Adrenal gland (tissue), 12 donors: ENCODE data around the gene KLK11. TPM values are rescaled to one million over a fixed set of nuclear protein-coding genes. Genes with fewer than 3 reads are reported as not detected.

Experiments used
- DNase-seq, 7 donors: peaks; one replicate each; pipeline ENCODE4 v3.0.0-alpha.2; 2019 to 2020
- H3K27ac ChIP-seq, 5 donors: fragments of 200-600 bp; sonication (generic) in 4 of 5; 1 replicate in 3 of 5; 2 replicates in 2 of 5; pipeline versions ENCODE4 v1.5.1 to v1.8.0; 2016 to 2020; ENCODE audit warnings: mild to moderate bottlenecking in 1 of 5
- H3K27me3 ChIP-seq: fragments of 200-600 bp; 2 replicates; pipeline ENCODE4 v1.8.0; 2021
- H3K36me3 ChIP-seq, 2 donors: fragments of 200-600 bp; replicated peaks in 1 of 2; 1 replicate in 1 of 2; 2 replicates in 1 of 2; pipeline versions ENCODE4 v1.5.1 to v1.8.0; 2018 to 2022
- H3K4me1 ChIP-seq, 2 donors: fragments of 200-600 bp; replicated peaks in 1 of 2; 1 replicate in 1 of 2; 2 replicates in 1 of 2; pipeline versions ENCODE4 v1.5.1 to v1.8.0; 2018 to 2021
- H3K4me3 ChIP-seq, 4 donors: fragments of 200-600 bp; sonication (generic) in 3 of 4; one replicate each; pipeline ENCODE4 v1.5.1; 2016 to 2018
- H3K9me3 ChIP-seq, 3 donors: fragments of 200-600 bp; sonication (generic) in 1 of 3; replicated peaks in 1 of 3; 1 replicate in 2 of 3; 2 replicates in 1 of 3; pipeline versions ENCODE4 v1.5.1 to v1.8.0; 2016 to 2021
- CTCF ChIP-seq, 6 experiments: fragments of 450-650 bp in 4 of 6; fragments of 200-600 bp in 2 of 6; sonication (generic) in 1 of 6; IDR thresholded peaks; 1 replicate in 5 of 6; 2 replicates in 1 of 6; pipeline versions ENCODE4 v1.5.1 to v1.8.0; 2016 to 2021; ENCODE audit warnings: antibody characterized with exemption in 6 of 6, mild to moderate bottlenecking in 2 of 6, moderate library complexity in 1 of 6
- POLR2A ChIP-seq, 2 donors: fragments of 450-650 bp; IDR thresholded peaks; one replicate each; pipeline ENCODE4 v1.6.1; 2017; ENCODE audit warnings: antibody characterized with exemption in 2 of 2, mild to moderate bottlenecking in 2 of 2, moderate library complexity in 1 of 2
- WGBS, 4 donors: extraction: QIAGEN DNeasy Blood & Tissue Kit in 2 of 4; methylation state at CpG; one replicate each; pipeline versions ENCODE4 v1.1.5 to v1.1.7; 2013 to 2017; 5-methylcytosine and 5-hydroxymethylcytosine counted together
- intact Hi-C, 2 donors: fragments of 100-400 bp; cut with DNase I; formaldehyde crosslinking; loops; one replicate each; pipeline versions ENCODE4 v1.14.1 to v1.15.0; 2022 to 2023
- polyA plus RNA-seq, 3 donors: library from polyadenylated mRNA; stranded (reverse); fragments of 200-250 nt in 2 of 3; fragments of 350-450 nt in 1 of 3; fragmentation: Illumina TruSeq in 1 of 3; extraction: RNeasy Lipid Tissue Mini Kit (QIAGEN cat#74804) in 1 of 3; gene quantifications; one replicate each; pipeline ENCODE4 v1.2.3, GENCODE V29; 2013 to 2014
- total RNA-seq, 9 donors: library from RNA; depleted of rRNA in 4 of 9; stranded (reverse); fragments of >200 nt in 4 of 9; fragments of 120-200 nt in 1 of 9; fragmentation: NEBNext Ultra II Directional in 1 of 9; extraction: Animal tissue kit (Norgen Biotek cat#: 25700) in 1 of 9; gene quantifications; one replicate each; pipeline versions ENCODE4 v1.1.0 to v1.2.4, GENCODE V29; 2013 to 2023
- donor health status: healthy with polysubstance abuse.
- donor health status: Bipolar disorder and iron deficiency.
- donor health status: DM: yes; HTN: yes; CAD: no.
- donor health status: DM: no; HTN: no; CAD: no.
- donor health status: DM: no; HTN: no; CAD: no.
- donor health status: DM: yes; HTN: yes; CAD: no.

KLK11 gene
- total and polyA plus RNA-seq, 12 donors: 0.07 to 0.32 TPM; not detected in 10

DNA sequence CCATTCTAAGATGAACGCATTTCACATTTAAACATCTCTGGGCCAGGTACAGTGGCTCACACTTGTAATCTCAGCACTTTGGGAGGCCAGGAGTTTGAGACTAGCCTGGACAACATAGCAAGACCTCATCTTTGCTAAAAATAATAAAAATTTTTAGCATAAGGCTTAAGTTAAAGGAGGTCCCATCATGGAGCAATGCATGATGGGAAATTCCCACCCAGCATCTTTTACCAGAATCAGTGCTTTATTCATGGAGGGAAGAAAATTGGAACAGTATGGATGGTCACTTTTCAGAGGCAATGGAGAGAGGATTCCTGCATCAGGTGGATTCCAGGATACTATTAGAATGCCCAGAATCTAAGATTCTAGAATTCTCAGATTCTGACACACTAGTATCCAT lies 21.2 kb downstream of the KLK11 start:
- Histone ChIP-seq H3K36me3 (no peaks in the 10 kb centered on the region), H3K27ac (no peak overlapping the region), H3K9me3 (no peaks in the 10 kb centered on the region), H3K4me3 (no peak overlapping the region), H3K4me1 (no peaks in the 10 kb centered on the region), H3K27me3 (peaks cover 21% of the 10 kb centered on the region)
- DNase-seq: no peak
- TF ChIP-seq POLR2A (IDR thresholded peaks at IDR 0.05) (no peak), CTCF (IDR thresholded peaks at IDR 0.05) (no peak)
- intact Hi-C loops: no loop called here
- 69 to 93% (median 81%) methylated on average over 1 of the region's 1 CpG for WGBS, 4 donors

- intact Hi-C loops: no loop called here
- Histone ChIP-seq H3K9me3 (no peaks in the 10 kb centered on the region), H3K4me1 (no peaks in the 10 kb centered on the region), H3K36me3 (no peaks in the 10 kb centered on the region), H3K27ac (no peak overlapping the region), H3K4me3 (no peak overlapping the region), H3K27me3 (peaks cover 28% of the 10 kb centered on the region)
- no peak for DNase-seq
- WGBS, 4 donors: 69 to 84% (median 74%) methylated on average over 6 to 7 of the region's 7 CpGs
- no peak for TF ChIP-seq CTCF (IDR thresholded peaks at IDR 0.05)
- TF ChIP-seq POLR2A (IDR thresholded peaks at IDR 0.05): no peak
Observed at GRCh38 chr19:51003316-51003715, 23.1 kb downstream of the KLK11 start.

DNA sequence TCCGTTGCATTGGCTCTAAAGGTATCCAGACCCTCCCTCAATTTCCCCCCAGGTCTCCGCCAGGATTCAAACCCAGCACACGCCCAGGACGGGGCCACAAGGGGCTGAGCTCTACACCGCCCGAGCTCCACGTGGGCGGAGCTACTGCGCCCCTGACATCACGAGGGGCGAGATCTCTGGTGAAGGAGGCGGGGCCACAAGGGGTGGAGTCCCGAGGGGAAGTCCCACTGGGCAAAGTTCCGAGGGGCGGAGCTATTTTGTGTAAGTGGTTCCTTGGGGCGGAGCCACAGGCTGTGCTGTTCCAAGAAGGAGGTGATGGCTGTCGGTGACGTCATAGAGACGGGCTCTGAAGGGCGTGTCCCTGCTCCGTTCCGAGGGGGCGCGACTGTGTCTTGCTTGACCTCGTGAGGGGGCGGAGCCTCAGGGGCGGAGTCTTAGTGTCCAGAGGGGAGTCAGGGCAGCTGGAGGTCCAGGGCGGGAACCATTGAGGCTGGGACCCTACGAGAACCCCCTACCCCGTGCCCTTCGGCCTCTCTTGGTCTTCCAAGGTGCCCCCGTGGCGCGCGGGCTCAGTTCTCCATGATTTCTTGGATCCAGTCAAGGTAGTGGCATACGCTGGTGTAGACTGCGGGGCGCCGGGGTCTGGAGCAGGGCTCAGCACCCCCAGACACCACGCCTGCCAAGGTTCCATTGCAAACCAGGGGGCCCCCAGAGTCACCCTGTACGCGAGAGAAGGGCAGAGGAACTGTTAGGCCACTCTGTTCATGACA lies 23.7 kb downstream of the KLK11 start:
- no peak overlapping the region for H3K27ac ChIP-seq
- peaks cover 28% of the 10 kb centered on the region for H3K27me3 ChIP-seq
- H3K9me3 ChIP-seq: no peaks in the 10 kb centered on the region
- H3K4me3 ChIP-seq: no peak overlapping the region
- TF ChIP-seq CTCF (IDR thresholded peaks at IDR 0.05) (no peak), POLR2A (IDR thresholded peaks at IDR 0.05) (no peak)
- WGBS, 4 donors: 38 to 61% (median 57%) methylated on average over 12 to 42 of the region's 42 CpGs
- no peaks in the 10 kb centered on the region for H3K36me3 ChIP-seq
- H3K4me1 ChIP-seq: no peaks in the 10 kb centered on the region
- DNase-seq: no peak
- intact Hi-C loops: no loop called here

GRCh38 chr19:51002089-51002532 lies 24.3 kb downstream of the KLK11 start:
- intact Hi-C loops: no loop called here
- H3K9me3 ChIP-seq: no peaks in the 10 kb centered on the region
- no peaks in the 10 kb centered on the region for H3K4me1 ChIP-seq
- TF ChIP-seq POLR2A (IDR thresholded peaks at IDR 0.05) (no peak), CTCF (IDR thresholded peaks at IDR 0.05) (no peak)
- H3K4me3 ChIP-seq: no peak overlapping the region
- H3K36me3 ChIP-seq: no peaks in the 10 kb centered on the region
- 24 to 43% (median 38%) methylated on average over 12 of the region's 12 CpGs for WGBS, 4 donors
- no peak overlapping the region for H3K27ac ChIP-seq
- H3K27me3 ChIP-seq: peaks cover 28% of the 10 kb centered on the region
- no peak for DNase-seq
